HCT116 (cell line): ENCODE results near the gene ADRM1.

ENCODE experiments used
- CTCF ChIP-seq, 3 experiments: fragments of 200-600 bp in 1 of 3; sonication (generic) in 1 of 3; IDR thresholded peaks in 2 of 3; conservative IDR thresholded peaks in 1 of 3; 2 replicates each; pipeline ENCODE4 v1.5.1; 2012 to 2017; ENCODE audit warnings: low read depth in 2 of 3, low read length in 2 of 3, antibody characterized with exemption in 1 of 3, borderline replicate concordance in 1 of 3, control low read depth in 1 of 3, mild to moderate bottlenecking in 1 of 3, mixed read lengths in 1 of 3, mixed run types in 1 of 3, moderate library complexity in 1 of 3; ENCODE audit not compliant: insufficient read depth in 1 of 3
- TF ChIP-seq, protein P1 (sequence below): IDR thresholded peaks from 2 replicates; pipeline ENCODE4 v1.6.1; 2012; ENCODE audit warnings: low read depth

DNA sequence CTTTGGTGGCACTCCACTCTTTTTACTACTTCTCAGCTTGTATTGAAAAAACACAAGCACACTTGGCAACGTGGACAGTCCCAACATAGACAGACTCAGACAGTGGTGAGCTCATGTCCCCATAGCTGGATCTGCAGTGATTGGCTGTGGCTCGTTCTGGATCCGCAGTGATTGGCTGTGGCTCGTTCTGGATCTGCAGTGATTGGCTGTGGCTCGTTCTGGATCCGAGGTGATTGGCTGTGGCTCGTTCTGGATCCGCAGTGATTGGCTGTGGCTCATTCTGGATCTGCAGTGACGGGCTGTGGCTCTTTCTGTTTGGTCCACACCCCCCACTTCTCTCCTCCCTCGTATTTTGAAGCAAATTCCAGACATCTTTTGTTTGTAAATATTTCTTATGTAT is 36.5 kb upstream of the ADRM1 start:
- no peak for TF ChIP-seq CTCF (IDR thresholded peaks at IDR 0.05 in 2 of 3, conservative IDR thresholded peaks at IDR 0.05 in 1 of 3; ENCODE audit: borderline replicate concordance in 1 of 3, insufficient read depth in 1 of 3, low read depth in 2 of 3, low read length in 2 of 3)
- TF ChIP-seq, protein P1, sequence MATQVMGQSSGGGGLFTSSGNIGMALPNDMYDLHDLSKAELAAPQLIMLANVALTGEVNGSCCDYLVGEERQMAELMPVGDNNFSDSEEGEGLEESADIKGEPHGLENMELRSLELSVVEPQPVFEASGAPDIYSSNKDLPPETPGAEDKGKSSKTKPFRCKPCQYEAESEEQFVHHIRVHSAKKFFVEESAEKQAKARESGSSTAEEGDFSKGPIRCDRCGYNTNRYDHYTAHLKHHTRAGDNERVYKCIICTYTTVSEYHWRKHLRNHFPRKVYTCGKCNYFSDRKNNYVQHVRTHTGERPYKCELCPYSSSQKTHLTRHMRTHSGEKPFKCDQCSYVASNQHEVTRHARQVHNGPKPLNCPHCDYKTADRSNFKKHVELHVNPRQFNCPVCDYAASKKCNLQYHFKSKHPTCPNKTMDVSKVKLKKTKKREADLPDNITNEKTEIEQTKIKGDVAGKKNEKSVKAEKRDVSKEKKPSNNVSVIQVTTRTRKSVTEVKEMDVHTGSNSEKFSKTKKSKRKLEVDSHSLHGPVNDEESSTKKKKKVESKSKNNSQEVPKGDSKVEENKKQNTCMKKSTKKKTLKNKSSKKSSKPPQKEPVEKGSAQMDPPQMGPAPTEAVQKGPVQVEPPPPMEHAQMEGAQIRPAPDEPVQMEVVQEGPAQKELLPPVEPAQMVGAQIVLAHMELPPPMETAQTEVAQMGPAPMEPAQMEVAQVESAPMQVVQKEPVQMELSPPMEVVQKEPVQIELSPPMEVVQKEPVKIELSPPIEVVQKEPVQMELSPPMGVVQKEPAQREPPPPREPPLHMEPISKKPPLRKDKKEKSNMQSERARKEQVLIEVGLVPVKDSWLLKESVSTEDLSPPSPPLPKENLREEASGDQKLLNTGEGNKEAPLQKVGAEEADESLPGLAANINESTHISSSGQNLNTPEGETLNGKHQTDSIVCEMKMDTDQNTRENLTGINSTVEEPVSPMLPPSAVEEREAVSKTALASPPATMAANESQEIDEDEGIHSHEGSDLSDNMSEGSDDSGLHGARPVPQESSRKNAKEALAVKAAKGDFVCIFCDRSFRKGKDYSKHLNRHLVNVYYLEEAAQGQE, result no peak
